ENCODE data around the gene ATP1A1.

The ATP1A1 gene

GRCh38 chr1:116329524-116330341 lies 43.3 kb upstream of the ATP1A1 start:
- no peak for TF ChIP-seq CTCF (IDR thresholded peaks at IDR 0.05)

GRCh38 chr1:116330342-116330652 lies 42.7 kb upstream of the ATP1A1 start:
- TF ChIP-seq CTCF (IDR thresholded peaks at IDR 0.05): no peak

GRCh38 chr1:116330846-116331245 lies 42.2 kb upstream of the ATP1A1 start:
- TF ChIP-seq CTCF (IDR thresholded peaks at IDR 0.05): no peak

GRCh38 chr1:116331523-116331922 lies 41.5 kb upstream of the ATP1A1 start:
- no peak for TF ChIP-seq CTCF (IDR thresholded peaks at IDR 0.05)

GRCh38 chr1:116332451-116332850 lies 40.6 kb upstream of the ATP1A1 start:
- TF ChIP-seq CTCF (IDR thresholded peaks at IDR 0.05): no peak

GRCh38 chr1:116333171-116334014 lies 39.7 kb upstream of the ATP1A1 start:
- TF ChIP-seq CTCF (IDR thresholded peaks at IDR 0.05): no peak

- no peak for TF ChIP-seq CTCF (IDR thresholded peaks at IDR 0.05)
These were observed 39.0 kb upstream of the ATP1A1 start for GRCh38 chr1:116334015-116334547.

All from LNCAP (cell line).